Calu3 (cell line): Measurements from ENCODE around the gene RABGAP1L. TPM values are rescaled to one million over a fixed set of nuclear protein-coding genes. Genes with fewer than 3 reads are reported as not detected.
"Not testable (repeated sequence)": the region's sequence is repeated elsewhere in the genome, so short reads cannot be mapped to it uniquely, and the experiment has no call there.

Experiments
- BruUV-seq: library from RNA; stranded (reverse); fragments of 400-500 nt; replicated peaks from 2 replicates; lab custom pipeline; 2021; lab: Mats Ljungman, UMichigan
- CTCF ChIA-PET: fragments of 300-600 bp; sonication (Branson Sonifier 250); formaldehyde crosslinking; loops from one replicate; lab custom pipeline; 2022; ENCODE audit warnings: antibody characterized with exemption; lab: Charles Lee
- DNase-seq: peaks from one replicate; pipeline ENCODE4 v3.0.0; 2022
- H3K27ac Mint-ChIP-seq: one replicate; pipeline ENCODE4 v1.8.0; 2022; ENCODE audit warnings: mixed read lengths; ENCODE audit not compliant: unreplicated experiment
- H3K27me3 Mint-ChIP-seq: one replicate; pipeline ENCODE4 v1.8.0; 2022; ENCODE audit warnings: mixed read lengths; ENCODE audit not compliant: unreplicated experiment
- H3K36me3 Mint-ChIP-seq: one replicate; pipeline ENCODE4 v1.8.0; 2022; ENCODE audit warnings: mild to moderate bottlenecking, moderate library complexity, mixed read lengths; ENCODE audit not compliant: insufficient read depth, unreplicated experiment
- H3K4me1 Mint-ChIP-seq: one replicate; pipeline ENCODE4 v1.8.0; 2022; ENCODE audit warnings: mild to moderate bottlenecking, low read depth, mixed read lengths; ENCODE audit not compliant: unreplicated experiment
- H3K4me3 Mint-ChIP-seq: one replicate; pipeline ENCODE4 v1.8.0; 2022; ENCODE audit warnings: mild to moderate bottlenecking, low read depth, moderate library complexity, mixed read lengths; ENCODE audit not compliant: unreplicated experiment
- H3K9me3 Mint-ChIP-seq: one replicate; pipeline ENCODE4 v1.8.0; 2022; ENCODE audit warnings: low read depth, mixed read lengths; ENCODE audit not compliant: unreplicated experiment
- CTCF ChIP-seq: fragments of 200-600 bp; IDR thresholded peaks from one replicate; pipeline ENCODE4 v1.8.0; 2022; ENCODE audit warnings: antibody characterized with exemption; ENCODE audit not compliant: unreplicated experiment
- intact Hi-C: fragments of 100-400 bp; cut with micrococcal nuclease; formaldehyde crosslinking; loops from one replicate; pipeline ENCODE4 v1.10.0; 2022; ENCODE audit not compliant: unreplicated experiment
- total RNA-seq: library from RNA; stranded (reverse); gene quantifications from 2 replicates; pipeline ENCODE4 v1.2.3, GENCODE V29; 2022

RABGAP1L gene
- total RNA-seq, 1 experiment from 2014 or later, result 135 TPM

DNA sequence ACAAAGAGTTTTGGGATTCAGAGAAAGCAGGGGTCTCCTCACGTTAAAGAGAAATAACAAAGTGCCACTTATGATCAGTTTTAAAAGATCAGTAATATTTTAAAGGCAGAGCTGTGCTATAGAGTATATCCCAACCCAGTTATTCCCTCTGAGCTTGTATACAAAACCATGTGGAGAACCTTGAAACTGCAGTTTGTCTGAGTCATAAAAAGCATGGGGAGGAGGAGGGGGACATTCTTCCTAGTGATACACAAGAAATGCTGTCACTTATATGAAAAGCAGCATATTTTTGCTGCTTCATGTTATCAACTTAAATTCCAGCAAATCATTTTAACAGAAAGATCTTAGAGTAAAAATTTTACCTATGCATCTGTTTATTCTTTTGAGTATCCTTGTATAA is 533.0 kb downstream of the RABGAP1L start:
- no TSS peak for BruUV-seq
- H3K36me3 Mint-ChIP-seq, result no peaks in the 10 kb centered on the region
- no peak overlapping the region for H3K4me3 Mint-ChIP-seq
- intact Hi-C loops, result no loop called here
- no peak for TF ChIP-seq CTCF
- no peaks in the 10 kb centered on the region for H3K27me3 Mint-ChIP-seq
- H3K9me3 Mint-ChIP-seq, result no peaks in the 10 kb centered on the region
- CTCF ChIA-PET, result no interaction called here
- H3K4me1 Mint-ChIP-seq, result peaks cover 9% of the 10 kb centered on the region
- no peak for DNase-seq
- no peak overlapping the region for H3K27ac Mint-ChIP-seq

- DNase-seq, result no peak
- H3K36me3 Mint-ChIP-seq, result no peaks in the 10 kb centered on the region
- H3K27ac Mint-ChIP-seq, result no peak overlapping the region
- no peaks in the 10 kb centered on the region for H3K9me3 Mint-ChIP-seq
- no peak overlapping the region for H3K4me3 Mint-ChIP-seq
- BruUV-seq, result no TSS peak
- no peaks in the 10 kb centered on the region for H3K27me3 Mint-ChIP-seq
- no peak for TF ChIP-seq CTCF
- CTCF ChIA-PET, result no interaction called here
- peaks cover 9% of the 10 kb centered on the region for H3K4me1 Mint-ChIP-seq
- intact Hi-C loops, result no loop called here
Observed at GRCh38 chr1:174693085-174693484, 533.8 kb downstream of the RABGAP1L start.

DNA sequence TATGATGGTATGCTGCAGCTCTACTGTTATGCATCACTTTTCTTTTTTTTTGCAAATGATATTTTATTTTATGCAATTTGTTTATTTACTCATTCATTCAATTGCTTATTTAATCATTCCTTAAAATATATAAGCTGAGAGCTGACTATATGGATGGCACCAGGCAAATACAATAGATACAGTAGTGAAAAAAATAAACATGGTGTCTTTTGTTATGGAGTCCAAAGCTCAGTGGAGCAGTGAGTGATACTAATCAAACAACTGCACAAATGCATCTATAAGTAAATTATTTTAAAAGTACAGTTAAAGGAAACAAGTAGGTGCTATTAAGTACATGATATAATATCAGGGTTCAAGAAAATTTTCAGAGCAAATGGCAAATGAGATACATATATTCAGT is 534.2 kb downstream of the RABGAP1L start:
- H3K36me3 Mint-ChIP-seq, BruUV-seq, DNase-seq, H3K27ac Mint-ChIP-seq, H3K4me3 Mint-ChIP-seq, H3K9me3 Mint-ChIP-seq, intact Hi-C loops, H3K4me1 Mint-ChIP-seq, CTCF ChIA-PET, H3K27me3 Mint-ChIP-seq: not testable (repeated sequence)

- no peaks in the 10 kb centered on the region for H3K27me3 Mint-ChIP-seq
- no peak overlapping the region for H3K27ac Mint-ChIP-seq
- CTCF ChIA-PET, result no interaction called here
- H3K9me3 Mint-ChIP-seq, result no peaks in the 10 kb centered on the region
- H3K4me1 Mint-ChIP-seq, result no peaks in the 10 kb centered on the region
- BruUV-seq, result no TSS peak
- no peaks in the 10 kb centered on the region for H3K36me3 Mint-ChIP-seq
- intact Hi-C loops, result no loop called here
- no peak for TF ChIP-seq CTCF
- DNase-seq, result no peak
- H3K4me3 Mint-ChIP-seq, result no peak overlapping the region
Observed at GRCh38 chr1:174696026-174696821, 536.9 kb downstream of the RABGAP1L start.

GRCh38 chr1:174700314-174700713 is 541.0 kb downstream of the RABGAP1L start:
- H3K9me3 Mint-ChIP-seq, result no peaks in the 10 kb centered on the region
- no peak for TF ChIP-seq CTCF
- H3K36me3 Mint-ChIP-seq, result no peaks in the 10 kb centered on the region
- H3K4me3 Mint-ChIP-seq, result no peak overlapping the region
- CTCF ChIA-PET, result no interaction called here
- BruUV-seq, result no TSS peak
- no peaks in the 10 kb centered on the region for H3K27me3 Mint-ChIP-seq
- H3K4me1 Mint-ChIP-seq, result no peaks in the 10 kb centered on the region
- no peak for DNase-seq
- H3K27ac Mint-ChIP-seq, result no peak overlapping the region
- intact Hi-C loops, result no loop called here
